SW 1271 (cell line): ENCODE data around the gene BMERB1.

ENCODE experiments used
- DNase-seq, 2 experiments: peaks; one replicate each; lab custom pipeline; 2025; lab: John Stamatoyannopoulos, UW

BMERB1 gene

GRCh38 chr16:15616012-15616411 is 181.6 kb downstream of the BMERB1 start:
- no peak for DNase-seq

GRCh38 chr16:15616475-15617165 is 182.2 kb downstream of the BMERB1 start:
- DNase-seq = no peak

GRCh38 chr16:15617901-15618300 is 183.5 kb downstream of the BMERB1 start:
- DNase-seq = no peak

GRCh38 chr16:15618392-15618791 is 184.0 kb downstream of the BMERB1 start:
- DNase-seq = no peak

- DNase-seq = no peak
Measured at GRCh38 chr16:15620611-15621195, 186.3 kb downstream of the BMERB1 start.

GRCh38 chr16:15621456-15621855 is 187.1 kb downstream of the BMERB1 start:
- no peak for DNase-seq

- no peak for DNase-seq
Measured at GRCh38 chr16:15621889-15622288, 187.5 kb downstream of the BMERB1 start.

- DNase-seq = no peak
Measured at GRCh38 chr16:15631730-15632409, 197.5 kb downstream of the BMERB1 start.

- no peak for DNase-seq
Measured at GRCh38 chr16:15635926-15636325, 201.5 kb downstream of the BMERB1 start.

- DNase-seq = no peak
Measured at GRCh38 chr16:15636392-15636873, 202.0 kb downstream of the BMERB1 start.
